OCI-LY7 (cell line): Measurements from ENCODE around the gene KL. TPM values are rescaled to one million over a fixed set of nuclear protein-coding genes. Genes with fewer than 3 reads are reported as not detected.

Experiments used
- BruUV-seq: library from RNA; stranded (reverse); fragments of 400-500 nt; replicated peaks from 2 replicates; lab custom pipeline; 2021; lab: Mats Ljungman, UMichigan
- CTCF ChIA-PET: fragments of 300-600 bp; sonication (Branson Sonifier 250); formaldehyde crosslinking; loops from one replicate; lab custom pipeline; 2022; ENCODE audit warnings: antibody characterized with exemption; ENCODE audit not compliant: unreplicated experiment; lab: Charles Lee
- POLR2A ChIA-PET: fragments of 300-600 bp; sonication (Branson Sonifier 250); formaldehyde crosslinking; loops from one replicate; lab custom pipeline; 2022; ENCODE audit warnings: antibody characterized with exemption; lab: Charles Lee
- DNase-seq: peaks from one replicate; pipeline ENCODE4 v3.0.0-alpha.2; 2015; ENCODE audit warnings: low spot score
- H2AFZ ChIP-seq: fragments of 200-600 bp; sonication (generic), shearing (Covaris generic); 2 replicates; pipeline ENCODE4 v1.6.1; 2014; ENCODE audit warnings: mild to moderate bottlenecking, antibody characterized with exemption, low read length, moderate library complexity
- H3K27ac ChIP-seq: fragments of 200-600 bp; sonication (generic); 2 replicates; pipeline ENCODE4 v1.5.1; 2014; ENCODE audit warnings: mixed run types, low read depth, mild to moderate bottlenecking, moderate library complexity, low read length, inconsistent platforms; ENCODE audit not compliant: poor library complexity, severe bottlenecking
- H3K36me3 ChIP-seq: fragments of 200-600 bp; sonication (generic); 2 replicates; pipeline ENCODE4 v1.6.1; 2014; ENCODE audit warnings: mild to moderate bottlenecking, antibody characterized with exemption, low read length, moderate library complexity, mixed read lengths; ENCODE audit not compliant: insufficient read depth
- H3K4me1 ChIP-seq: fragments of 200-600 bp; sonication (generic); 2 replicates; pipeline ENCODE4 v1.5.1; 2014; ENCODE audit warnings: mild to moderate bottlenecking, low read length; ENCODE audit not compliant: insufficient read depth, poor library complexity, severe bottlenecking
- H3K4me2 ChIP-seq: fragments of 200-600 bp; sonication (generic); 2 replicates; pipeline ENCODE4 v1.6.1; 2014; ENCODE audit warnings: mild to moderate bottlenecking, low read length
- H3K4me3 ChIP-seq: fragments of 200-600 bp; sonication (generic); 2 replicates; pipeline ENCODE4 v1.5.1; 2014; ENCODE audit warnings: mild to moderate bottlenecking, low read depth, low read length; ENCODE audit not compliant: poor library complexity, severe bottlenecking
- H3K79me2 ChIP-seq: fragments of 200-600 bp; sonication (generic); 2 replicates; pipeline ENCODE4 v1.6.1; 2016; ENCODE audit warnings: low read depth, mild to moderate bottlenecking, low read length, moderate library complexity, mixed read lengths; ENCODE audit not compliant: insufficient read depth
- H3K9me2 ChIP-seq: fragments of 200-600 bp; sonication (generic); 2 replicates; pipeline ENCODE4 v1.6.1; 2016; ENCODE audit warnings: mild to moderate bottlenecking, low read length, mixed read lengths; ENCODE audit not compliant: insufficient read depth
- H3K9me3 ChIP-seq: fragments of 200-600 bp; sonication (generic); 2 replicates; pipeline ENCODE4 v1.6.1; 2014; ENCODE audit warnings: mild to moderate bottlenecking, mixed run types, low read length, mixed read lengths
- H4K20me1 ChIP-seq: fragments of 200-600 bp; sonication (generic); 2 replicates; pipeline ENCODE4 v1.6.1; 2014; ENCODE audit warnings: mild to moderate bottlenecking, antibody characterized with exemption, low read length, moderate library complexity, mixed read lengths; ENCODE audit not compliant: insufficient read depth
- EZH2phosphoT487 ChIP-seq: fragments of 200-600 bp; sonication (generic); IDR thresholded peaks from 2 replicates; pipeline ENCODE4 v1.6.1; 2018; ENCODE audit warnings: low read depth, borderline replicate concordance, mild to moderate bottlenecking, mixed run types, antibody characterized with exemption, low read length, moderate library complexity, mixed read lengths
- intact Hi-C: fragments of 100-400 bp; cut with micrococcal nuclease; formaldehyde crosslinking; loops from one replicate; pipeline ENCODE4 v1.10.0; 2022; ENCODE audit not compliant: unreplicated experiment
- total RNA-seq, 2 experiments: library from RNA; depleted of rRNA in 1 of 2; stranded (reverse); fragments of >200 nt in 1 of 2; shearing (Covaris generic) in 1 of 2; gene quantifications; 2 replicates each; pipeline ENCODE4 v1.2.3, GENCODE V29; 2014 to 2022
- TF ChIP-seq, protein P1 (sequence below): fragments of 200-600 bp; sonication (generic); conservative IDR thresholded peaks from 2 replicates; pipeline ENCODE4 v1.5.1; 2014; ENCODE audit warnings: mild to moderate bottlenecking, antibody characterized with exemption, low read length, moderate library complexity, mixed read lengths

The KL gene
- total RNA-seq, 2 experiments from 2014 or later = not detected

DNA sequence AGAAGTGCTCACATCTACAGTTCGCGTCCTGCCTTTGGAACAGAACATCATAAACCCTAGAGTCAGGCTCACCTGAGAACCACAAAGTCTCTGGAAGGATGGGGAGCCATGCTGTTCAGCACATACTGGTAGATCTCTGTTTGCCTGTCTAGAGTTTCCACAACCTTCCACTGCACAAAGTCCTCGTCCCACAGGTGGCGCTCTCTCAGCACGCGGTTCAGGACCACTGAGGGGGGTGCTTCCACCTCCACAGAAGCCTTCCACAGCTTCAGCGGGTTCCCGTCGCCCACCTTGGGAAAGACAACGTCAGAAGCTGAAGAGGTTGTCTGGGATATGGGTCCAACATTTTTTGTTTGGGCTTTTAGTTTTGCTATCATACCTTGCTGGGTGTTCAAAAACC lies 93.6 kb downstream of the KL start:
- Histone ChIP-seq H3K79me2 (no peaks in the 10 kb centered on the region), H3K4me3 (no peak overlapping the region), H3K4me1 (peaks cover 15% of the 10 kb centered on the region), H4K20me1 (no peaks in the 10 kb centered on the region), H3K4me2 (peak overlapping the region; percentile 61; the same call in 1 of the 2 replicates), H3K9me3 (no peaks in the 10 kb centered on the region), H3K36me3 (no peaks in the 10 kb centered on the region), H3K27ac (no peak overlapping the region), H3K9me2 (no peaks in the 10 kb centered on the region), H2AFZ (peak overlapping the region; percentile 94; the same call in 1 of the 2 replicates)
- intact Hi-C loops = loop anchor here (2.0 to 10.0 kb wide), 2 partner anchors 433 to 615 kb away; no protein-coding TSS in a partner anchor
- ChIA-PET CTCF (interaction anchor here (0.9 kb wide), 1 partner anchor 37 kb away, joined by 3 read pairs; no protein-coding TSS in a partner anchor), POLR2A (interaction anchor here (0.7 to 1.9 kb wide), 5 partner anchors 10 to 424 kb away, joined by 3 to 10 read pairs (median 4); no protein-coding TSS in a partner anchor)
- no TSS peak for BruUV-seq
- peak; percentile 7 for DNase-seq
- no peak for TF ChIP-seq EZH2phosphoT487
- TF ChIP-seq, protein P1, sequence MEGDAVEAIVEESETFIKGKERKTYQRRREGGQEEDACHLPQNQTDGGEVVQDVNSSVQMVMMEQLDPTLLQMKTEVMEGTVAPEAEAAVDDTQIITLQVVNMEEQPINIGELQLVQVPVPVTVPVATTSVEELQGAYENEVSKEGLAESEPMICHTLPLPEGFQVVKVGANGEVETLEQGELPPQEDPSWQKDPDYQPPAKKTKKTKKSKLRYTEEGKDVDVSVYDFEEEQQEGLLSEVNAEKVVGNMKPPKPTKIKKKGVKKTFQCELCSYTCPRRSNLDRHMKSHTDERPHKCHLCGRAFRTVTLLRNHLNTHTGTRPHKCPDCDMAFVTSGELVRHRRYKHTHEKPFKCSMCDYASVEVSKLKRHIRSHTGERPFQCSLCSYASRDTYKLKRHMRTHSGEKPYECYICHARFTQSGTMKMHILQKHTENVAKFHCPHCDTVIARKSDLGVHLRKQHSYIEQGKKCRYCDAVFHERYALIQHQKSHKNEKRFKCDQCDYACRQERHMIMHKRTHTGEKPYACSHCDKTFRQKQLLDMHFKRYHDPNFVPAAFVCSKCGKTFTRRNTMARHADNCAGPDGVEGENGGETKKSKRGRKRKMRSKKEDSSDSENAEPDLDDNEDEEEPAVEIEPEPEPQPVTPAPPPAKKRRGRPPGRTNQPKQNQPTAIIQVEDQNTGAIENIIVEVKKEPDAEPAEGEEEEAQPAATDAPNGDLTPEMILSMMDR = peak; percentile 67

DNA sequence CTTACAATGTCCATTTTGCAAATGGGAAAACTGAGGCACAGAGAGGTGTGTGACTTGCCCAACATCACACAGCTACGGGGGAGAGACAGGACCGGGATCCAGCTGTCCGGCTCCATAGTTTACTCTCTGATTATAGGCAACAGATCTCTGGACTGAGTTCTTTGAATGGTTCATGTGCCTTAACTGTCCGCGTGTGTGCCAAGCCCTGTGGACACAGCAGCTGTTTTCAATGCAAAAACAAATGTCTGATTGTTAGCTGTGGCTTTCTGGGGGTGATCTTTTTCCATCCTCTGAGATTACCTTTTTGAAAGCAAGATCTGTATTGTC lies 94.1 kb downstream of the KL start:
- ChIA-PET CTCF (interaction anchor here (0.9 kb wide), 1 partner anchor 36 kb away, joined by 3 read pairs; no protein-coding TSS in a partner anchor), POLR2A (interaction anchor here (1.7 to 1.9 kb wide), 3 partner anchors 11 to 13 kb away, joined by 4 to 10 read pairs (median 4); no protein-coding TSS in a partner anchor)
- peak overlapping the region; percentile 61 for H3K4me2 ChIP-seq

More for the DNA sequence above, 94.1 kb downstream of the KL start:
- Histone ChIP-seq H3K36me3 (no peaks in the 10 kb centered on the region), H3K27ac (no peak overlapping the region), H3K4me3 (no peak overlapping the region), H4K20me1 (no peaks in the 10 kb centered on the region), H2AFZ (peak overlapping the region; percentile 94), H3K9me3 (no peaks in the 10 kb centered on the region), H3K9me2 (no peaks in the 10 kb centered on the region), H3K79me2 (no peaks in the 10 kb centered on the region), H3K4me1 (peaks cover 15% of the 10 kb centered on the region)
- intact Hi-C loops = loop anchor here (2.0 to 10.0 kb wide), 2 partner anchors 432 to 614 kb away; no protein-coding TSS in a partner anchor
- DNase-seq = no peak
- TSS peak; percentile 87 for BruUV-seq
- TF ChIP-seq EZH2phosphoT487 = no peak
- TF ChIP-seq, protein P1 = no peak
